Epithelial cell of prostate (primary cell): ENCODE data around the gene KIR3DL2.
"Not testable (repeated sequence)": the region's sequence is repeated elsewhere in the genome, so short reads cannot be mapped to it uniquely, and the experiment has no call there.

ENCODE experiments used
- DNase-seq: peaks from one replicate; pipeline ENCODE4 v3.0.0-alpha.2; 2011; ENCODE audit warnings: low read depth, low spot score
- H3K27ac ChIP-seq: fragments of 450-650 bp; 2 replicates; pipeline ENCODE4 v1.5.1; 2017; ENCODE audit warnings: mild to moderate bottlenecking

Gene KIR3DL2

GRCh38 chr19:54850061-54850640 lies at the start of gene KIR3DL2:
KIR3DL2 (plus strand) TSS chr19:54850443; CDS start chr19:54850476, 33 bp downstream.
- H3K27ac ChIP-seq, DNase-seq: not testable (repeated sequence)

GRCh38 chr19:54803410-54803809 lies 46.8 kb upstream of the KIR3DL2 start, which contains the start of gene KIR2DL4:
KIR2DL4 (plus strand) TSS chr19:54803610; CDS start chr19:54803652, 42 bp downstream.
- H3K27ac ChIP-seq: no peak within 1 kb of the TSS
- DNase-seq: no peak

GRCh38 chr19:54804101-54804500 lies 46.1 kb upstream of the KIR3DL2 start:
- H3K27ac ChIP-seq: no peak overlapping the region
- no peak for DNase-seq

- H3K27ac ChIP-seq: no peak overlapping the region
- no peak for DNase-seq
Measured at GRCh38 chr19:54804571-54804970, 45.7 kb upstream of the KIR3DL2 start.

GRCh38 chr19:54805665-54806515 lies 44.4 kb upstream of the KIR3DL2 start:
- DNase-seq: no peak
- H3K27ac ChIP-seq: no peak overlapping the region

- H3K27ac ChIP-seq: no peak overlapping the region
- no peak for DNase-seq
Measured at GRCh38 chr19:54806516-54806838, 43.8 kb upstream of the KIR3DL2 start.

- not testable (repeated sequence) for H3K27ac ChIP-seq, DNase-seq
Measured at GRCh38 chr19:54814571-54814970, 35.7 kb upstream of the KIR3DL2 start.

- DNase-seq, H3K27ac ChIP-seq: not testable (repeated sequence)
Measured at GRCh38 chr19:54816251-54816650, 34.0 kb upstream of the KIR3DL2 start, which contains the start of gene KIR3DL1. KIR3DL1 (plus strand) TSS chr19:54816468.

GRCh38 chr19:54817670-54818536 lies 32.3 kb upstream of the KIR3DL2 start:
- DNase-seq: no peak
- no peak overlapping the region for H3K27ac ChIP-seq

GRCh38 chr19:54824416-54824815 lies 25.8 kb upstream of the KIR3DL2 start:
- H3K27ac ChIP-seq, DNase-seq: not testable (repeated sequence)

- not testable (repeated sequence) for H3K27ac ChIP-seq, DNase-seq
Measured at GRCh38 chr19:54825326-54825725, 24.9 kb upstream of the KIR3DL2 start.

- DNase-seq, H3K27ac ChIP-seq: not testable (repeated sequence)
Measured at GRCh38 chr19:54828064-54828463, 22.2 kb upstream of the KIR3DL2 start.

- not testable (repeated sequence) for H3K27ac ChIP-seq, DNase-seq
Measured at GRCh38 chr19:54832496-54832895, 17.7 kb upstream of the KIR3DL2 start, which contains the start of gene KIR2DS4. KIR2DS4 (plus strand) TSS chr19:54832676.

GRCh38 chr19:54835126-54835525 lies 15.1 kb upstream of the KIR3DL2 start:
- H3K27ac ChIP-seq: not testable (repeated sequence)

GRCh38 chr19:54837522-54837921 lies 12.7 kb upstream of the KIR3DL2 start:
- H3K27ac ChIP-seq, DNase-seq: not testable (repeated sequence)

More at GRCh38 chr19:54835126-54835525, 15.1 kb upstream of the KIR3DL2 start:
- DNase-seq: not testable (repeated sequence)

GRCh38 chr19:54843171-54843570 lies 7.1 kb upstream of the KIR3DL2 start:
- H3K27ac ChIP-seq, DNase-seq: not testable (repeated sequence)

- DNase-seq: no peak
- H3K27ac ChIP-seq: no peak overlapping the region
Measured at GRCh38 chr19:54850930-54851329, 687 bp downstream of the KIR3DL2 start.

GRCh38 chr19:54851353-54851752 lies 1.1 kb downstream of the KIR3DL2 start:
- DNase-seq: no peak
- H3K27ac ChIP-seq: no peak overlapping the region

- not testable (repeated sequence) for H3K27ac ChIP-seq, DNase-seq
Measured at GRCh38 chr19:54855241-54855640, 5.0 kb downstream of the KIR3DL2 start.

GRCh38 chr19:54858476-54858875 lies 8.2 kb downstream of the KIR3DL2 start:
- DNase-seq, H3K27ac ChIP-seq: not testable (repeated sequence)
